H1 (cell line): ENCODE results near the gene POGLUT2. TPM values are rescaled to one million over a fixed set of nuclear protein-coding genes. Genes with fewer than 3 reads are reported as not detected.
A peak's percentile ranks its signal among the peaks of the same experiment; 100 is the strongest.

ENCODE experiments used
- CTCF ChIA-PET: fragments of 300-600 bp; sonication (Branson Sonifier 250); formaldehyde crosslinking; loops from one replicate; lab custom pipeline; 2021; ENCODE audit not compliant: partially characterized antibody; lab: Charles Lee
- POLR2A ChIA-PET: fragments of 300-600 bp; sonication (Branson Sonifier 250); formaldehyde crosslinking; loops from one replicate; lab custom pipeline; 2021; ENCODE audit warnings: inconsistent platforms; ENCODE audit not compliant: partially characterized antibody; lab: Charles Lee
- DNase-seq, 2 experiments: peaks; one replicate each; pipeline versions ENCODE4 v3.0.0 to v3.0.0-alpha.2; 2010 to 2022; ENCODE audit warnings: low spot score in 2 of 2, low read depth in 1 of 2, mixed read lengths in 1 of 2
- FAIRE-seq: peaks from 2 replicates; lab custom pipeline; 2011; peaks lifted over from hg19 to GRCh38; lab: Jason Lieb, UNC
- H2AFZ ChIP-seq: 2 replicates; pipeline ENCODE4 v1.8.1; 2012; ENCODE audit warnings: low read length, inconsistent platforms
- H2AK5ac ChIP-seq: 2 replicates; pipeline ENCODE4 v1.6.1; 2013; ENCODE audit warnings: low read depth, low read length
- H2BK120ac ChIP-seq: replicated peaks from 2 replicates; pipeline ENCODE3; 2013; ENCODE audit warnings: low read depth, low read length, inconsistent platforms
- H2BK12ac ChIP-seq: 2 replicates; pipeline ENCODE4 v1.6.1; 2013; ENCODE audit warnings: low read depth, low read length
- H2BK15ac ChIP-seq: 2 replicates; pipeline ENCODE4 v1.6.1; 2013; ENCODE audit warnings: low read length
- H2BK20ac ChIP-seq: 2 replicates; pipeline ENCODE4 v1.6.1; 2013; ENCODE audit warnings: low read length
- H2BK5ac ChIP-seq: 2 replicates; pipeline ENCODE4 v1.6.1; 2013; ENCODE audit warnings: low read depth, low read length
- H3K14ac ChIP-seq: 2 replicates; pipeline ENCODE4 v1.6.1; 2013; ENCODE audit warnings: inconsistent platforms; ENCODE audit not compliant: insufficient read length
- H3K18ac ChIP-seq: 2 replicates; pipeline ENCODE4 v1.6.1; 2013; ENCODE audit warnings: low read length; ENCODE audit errors: extremely low read depth
- H3K23ac ChIP-seq: 2 replicates; pipeline ENCODE4 v1.6.1; 2013; ENCODE audit warnings: inconsistent platforms; ENCODE audit not compliant: insufficient read length
- H3K23me2 ChIP-seq: 2 replicates; pipeline ENCODE4 v1.6.1; 2013; ENCODE audit warnings: low read depth, low read length
- H3K27ac ChIP-seq: 2 replicates; pipeline ENCODE4 v1.6.1; 2011; ENCODE audit warnings: low read depth, low read length, inconsistent platforms
- H3K27me3 ChIP-seq, 4 experiments: replicated peaks in 1 of 4; 1 replicate in 1 of 4; 2 replicates in 3 of 4; pipeline versions ENCODE4 v1.6.1 to v1.8.1; 2011 to 2013; ENCODE audit warnings: low read length in 3 of 4, mild to moderate bottlenecking in 3 of 4, inconsistent platforms in 2 of 4, mixed read lengths in 2 of 4, moderate library complexity in 1 of 4; ENCODE audit not compliant: control insufficient read depth in 3 of 4, insufficient read depth in 3 of 4; ENCODE audit errors: extremely low read depth in 1 of 4
- H3K36me3 ChIP-seq, 4 experiments: 2 replicates each; pipeline versions ENCODE4 v1.6.1 to v1.8.1; 2011 to 2013; ENCODE audit warnings: mild to moderate bottlenecking in 4 of 4, low read length in 3 of 4, moderate library complexity in 2 of 4, control low read depth in 1 of 4, inconsistent platforms in 1 of 4; ENCODE audit not compliant: insufficient read depth in 4 of 4, control insufficient read depth in 2 of 4
- H3K4ac ChIP-seq: replicated peaks from 2 replicates; pipeline ENCODE3; 2013; ENCODE audit warnings: low read length, low read depth, mixed read lengths, inconsistent platforms; ENCODE audit not compliant: insufficient read length
- H3K4me1 ChIP-seq, 4 experiments: replicated peaks in 1 of 4; 1 replicate in 1 of 4; 2 replicates in 3 of 4; pipeline versions ENCODE4 v1.6.1 to v1.8.1; 2011 to 2013; ENCODE audit warnings: low read length in 3 of 4, inconsistent platforms in 2 of 4, mixed read lengths in 1 of 4; ENCODE audit not compliant: insufficient read depth in 4 of 4, control insufficient read depth in 3 of 4
- H3K4me2 ChIP-seq, 2 experiments: 2 replicates each; pipeline versions ENCODE4 v1.6.1 to v1.8.1; 2011 to 2013; ENCODE audit warnings: low read depth in 2 of 2, low read length in 2 of 2, control low read depth in 1 of 2, inconsistent platforms in 1 of 2, mild to moderate bottlenecking in 1 of 2; ENCODE audit not compliant: insufficient read depth in 1 of 2
- H3K4me3 ChIP-seq, 4 experiments: fragments of 200-600, 300-600 bp in 1 of 4; sonication (generic), shearing (Covaris generic), sonication (Bioruptor Twin) in 1 of 4; 2 replicates each; pipeline versions ENCODE4 v1.5.1 to v1.8.1; 2011 to 2016; ENCODE audit warnings: low read length in 4 of 4, low read depth in 3 of 4, control low read depth in 2 of 4, inconsistent platforms in 2 of 4, mild to moderate bottlenecking in 2 of 4, mixed read lengths in 1 of 4, moderate library complexity in 1 of 4; ENCODE audit not compliant: insufficient read depth in 2 of 4; ENCODE audit errors: extremely low read depth in 1 of 4
- H3K56ac ChIP-seq: replicated peaks from 2 replicates; pipeline ENCODE3; 2013; ENCODE audit warnings: low read depth, mild to moderate bottlenecking, mixed read lengths, low read length, inconsistent platforms; ENCODE audit not compliant: insufficient read length
- H3K79me1 ChIP-seq: 2 replicates; pipeline ENCODE4 v1.6.1; 2013; ENCODE audit warnings: low read depth, low read length, control low read depth
- H3K79me2 ChIP-seq, 2 experiments: 2 replicates each; pipeline versions ENCODE4 v1.6.1 to v1.8.1; 2012 to 2013; ENCODE audit warnings: low read length in 2 of 2, mild to moderate bottlenecking in 2 of 2, inconsistent platforms in 1 of 2; ENCODE audit not compliant: insufficient read depth in 2 of 2, control insufficient read depth in 1 of 2
- H3K9ac ChIP-seq, 4 experiments: replicated peaks in 1 of 4; 1 replicate in 1 of 4; 2 replicates in 3 of 4; pipeline versions ENCODE4 v1.6.1 to v1.8.1; 2011 to 2013; ENCODE audit warnings: low read depth in 3 of 4, low read length in 3 of 4, control low read depth in 2 of 4, mild to moderate bottlenecking in 2 of 4, moderate library complexity in 2 of 4, inconsistent platforms in 1 of 4; ENCODE audit errors: extremely low read depth in 1 of 4
- H3K9me3 ChIP-seq, 2 experiments: 2 replicates each; pipeline versions ENCODE4 v1.6.1 to v1.8.1; 2012 to 2013; ENCODE audit warnings: mild to moderate bottlenecking in 2 of 2, moderate library complexity in 2 of 2, control low read depth in 1 of 2, inconsistent platforms in 1 of 2, low read depth in 1 of 2, low read length in 1 of 2, mixed read lengths in 1 of 2; ENCODE audit not compliant: insufficient read depth in 2 of 2
- H4K20me1 ChIP-seq, 2 experiments: replicated peaks in 1 of 2; 2 replicates each; pipeline versions ENCODE3 to v1.8.1; 2011 to 2013; ENCODE audit warnings: inconsistent platforms in 2 of 2, low read length in 2 of 2, mild to moderate bottlenecking in 1 of 2; ENCODE audit not compliant: insufficient read depth in 2 of 2, control insufficient read depth in 1 of 2
- H4K5ac ChIP-seq: 2 replicates; pipeline ENCODE4 v1.6.1; 2013; ENCODE audit warnings: low read length, low read depth, mixed read lengths, inconsistent platforms; ENCODE audit not compliant: insufficient read length
- H4K8ac ChIP-seq: 2 replicates; pipeline ENCODE4 v1.8.0; 2013; ENCODE audit warnings: mild to moderate bottlenecking, moderate library complexity, low read length, inconsistent platforms; ENCODE audit not compliant: insufficient read depth; ENCODE audit errors: extremely low read depth
- H4K91ac ChIP-seq: replicated peaks from 2 replicates; pipeline ENCODE3; 2013; ENCODE audit warnings: low read length, mixed read lengths, inconsistent platforms; ENCODE audit not compliant: insufficient read length
- BACH1 ChIP-seq: IDR thresholded peaks from 2 replicates; pipeline ENCODE4 v1.6.1; 2012; ENCODE audit warnings: low read length, improper control_type of control experiment
- CTCF ChIP-seq, 3 experiments: IDR thresholded peaks; 1 replicate in 2 of 3; 2 replicates in 1 of 3; pipeline versions ENCODE4 v1.5.1 to v1.6.1; 2011; ENCODE audit warnings: low read length in 3 of 3, mild to moderate bottlenecking in 3 of 3, inconsistent platforms in 2 of 3, low read depth in 1 of 3, moderate library complexity in 1 of 3; ENCODE audit not compliant: insufficient read depth in 1 of 3; ENCODE audit errors: control extremely low read depth in 1 of 3
- EZH2 ChIP-seq: fragments of 200-600 bp; sonication (generic); IDR thresholded peaks from 2 replicates; pipeline ENCODE4 v1.7.1; 2012; ENCODE audit warnings: low read depth, mild to moderate bottlenecking, moderate library complexity, low read length, inconsistent platforms; ENCODE audit not compliant: severe bottlenecking
- MAX ChIP-seq: IDR thresholded peaks from 2 replicates; pipeline ENCODE4 v1.6.1; 2012; ENCODE audit warnings: inconsistent platforms
- TAF7 ChIP-seq: optimal IDR thresholded peaks from 2 replicates; pipeline ENCODE3; 2011; ENCODE audit warnings: low read depth, mild to moderate bottlenecking, inconsistent platforms, low read length, moderate library complexity, borderline replicate concordance
- TBP ChIP-seq: IDR thresholded peaks from 2 replicates; pipeline ENCODE4 v1.6.1; 2011; ENCODE audit warnings: low read depth, low read length, improper control_type of control experiment
- WGBS, 2 experiments: shearing (Covaris generic) in 1 of 2; methylation state at CpG; one replicate each; pipeline versions ENCODE4 v1.1.6 to v1.1.7; 2013 to 2015; ENCODE audit warnings: low lambda C conversion rate in 2 of 2, mixed read lengths in 2 of 2, inconsistent platforms in 1 of 2, low coverage in 1 of 2, missing lambda C conversion rate in 1 of 2; ENCODE audit not compliant: insufficient replicate concordance in 2 of 2, insufficient coverage in 1 of 2, insufficient read length in 1 of 2; ENCODE audit errors: extremely low coverage in 1 of 2, missing lambda C conversion rate in 1 of 2; 5-methylcytosine and 5-hydroxymethylcytosine counted together
- polyA plus RNA-seq, 7 experiments: library from polyadenylated mRNA; depleted of rRNA in 3 of 7; stranded (reverse) in 5 of 7; unstranded in 2 of 7; fragments of >200 nt in 5 of 7; fragments of 200-250 nt in 2 of 7; gene quantifications; 1 replicate in 5 of 7; 2 replicates in 1 of 7; 4 replicates in 1 of 7; pipeline versions ENCODE4 v1.2.1 to v1.2.3, GENCODE V29; 2011 to 2013; ENCODE audit warnings: missing spikeins in 2 of 7, mixed read lengths in 2 of 7
- total RNA-seq: library from RNA; stranded (reverse); fragmentation: NEBNext Ultra II Directional; extraction: Animal tissue kit (Norgen Biotek cat#: 25700); gene quantifications from 2 replicates; pipeline ENCODE4 v1.2.1, GENCODE V29; 2021

Gene POGLUT2
- total and polyA plus RNA-seq, 2 of the 8 experiments (the other 6 are each of a cell fraction or from before 2014, with no cell fraction given), result 9.9 to 22.3 TPM

- WGBS, 2 experiments, result 4% methylated on average over 73 of the region's 81 CpGs; no CpG with 5 or more reads in 1 of the 2 experiments
- FAIRE-seq (no peak), DNase-seq (peak in 1 of 2 experiments; percentile 92)
- H3K36me3 ChIP-seq, result no peaks in the 10 kb centered on the region
- H2AFZ ChIP-seq, result peak overlapping the region; percentile 66; the same call in 1 of the 2 replicates
- H3K9ac ChIP-seq, result peak overlapping the region in 3 of 4 experiments; percentile 28 to 44 (median 40); a peak in 3 of 7 replicates
- peak overlapping the region; percentile 65 to 87 (median 83) for H3K4me3 ChIP-seq
- peak overlapping the region; percentile 80 to 93 for H3K4me2 ChIP-seq
- H4K5ac ChIP-seq, result no peak overlapping the region
- peaks cover 0 to 11% (median 8%) of the 10 kb centered on the region in 4 experiments; a peak in 6 of 7 replicates for H3K27me3 ChIP-seq
- no peaks in the 10 kb centered on the region for H3K79me1 ChIP-seq
- ChIA-PET POLR2A (interaction anchor here (1.2 to 2.2 kb wide), 3 partner anchors 26 to 208 kb away, joined by 3 to 12 read pairs (median 7); partner anchors contain the start of genes ERCC5 and TEX30), CTCF (interaction anchor here (0.6 to 3.0 kb wide), 28 partner anchors 8 to 1483 kb away, joined by 3 to 28 read pairs (median 4); partner anchors contain the start of genes ERCC5 and TEX30)
- H2BK5ac ChIP-seq, result no peak overlapping the region; the same call in 1 of the 2 replicates
- no peak overlapping the region for H3K14ac ChIP-seq
- H3K9me3 ChIP-seq, result no peaks in the 10 kb centered on the region
- no peak overlapping the region for H3K27ac ChIP-seq
- no peak overlapping the region for H3K56ac ChIP-seq
- H3K79me2 ChIP-seq, result no peaks in the 10 kb centered on the region
- H2AK5ac ChIP-seq, result no peak overlapping the region
- no peak overlapping the region for H2BK12ac ChIP-seq
- no peak overlapping the region for H3K23ac ChIP-seq
- H3K23me2 ChIP-seq, result peaks cover 16% of the 10 kb centered on the region; the same call in 1 of the 2 replicates
- no peak overlapping the region for H3K4ac ChIP-seq
- H4K8ac ChIP-seq, result no peak overlapping the region; the same call in 1 of the 2 replicates
- no peaks in the 10 kb centered on the region for H3K4me1 ChIP-seq
- no peak overlapping the region for H2BK120ac ChIP-seq
- H4K91ac ChIP-seq, result no peak overlapping the region
- H3K18ac ChIP-seq, result no peak overlapping the region; the same call in 1 of the 2 replicates
- no peak overlapping the region for H2BK15ac ChIP-seq
- H2BK20ac ChIP-seq, result no peak overlapping the region
- H4K20me1 ChIP-seq, result no peaks in the 10 kb centered on the region
- TF ChIP-seq TBP (peak; percentile 67), BACH1 (0 out of 2 replicates have a peak, but pooled peaks have one; percentile 6), EZH2 (no peak), CTCF (IDR thresholded peaks at IDR 0.05; ENCODE audit: control extremely low read depth in 1 of 3, insufficient read depth in 1 of 3, low read depth in 1 of 3, low read length in 3 of 3) (peak; percentile 66 to 79 (median 76)), MAX (peak; percentile 54), TAF7 (no peak)
Observed at GRCh38 chr13:102800145-102801041, 1.6 kb upstream of the POGLUT2 start.
